ENCODE measurements around the gene ZFPL1.
"Not testable (repeated sequence)": the region's sequence is repeated elsewhere in the genome, so short reads cannot be mapped to it uniquely, and the experiment has no call there.

ZFPL1 gene

DNA sequence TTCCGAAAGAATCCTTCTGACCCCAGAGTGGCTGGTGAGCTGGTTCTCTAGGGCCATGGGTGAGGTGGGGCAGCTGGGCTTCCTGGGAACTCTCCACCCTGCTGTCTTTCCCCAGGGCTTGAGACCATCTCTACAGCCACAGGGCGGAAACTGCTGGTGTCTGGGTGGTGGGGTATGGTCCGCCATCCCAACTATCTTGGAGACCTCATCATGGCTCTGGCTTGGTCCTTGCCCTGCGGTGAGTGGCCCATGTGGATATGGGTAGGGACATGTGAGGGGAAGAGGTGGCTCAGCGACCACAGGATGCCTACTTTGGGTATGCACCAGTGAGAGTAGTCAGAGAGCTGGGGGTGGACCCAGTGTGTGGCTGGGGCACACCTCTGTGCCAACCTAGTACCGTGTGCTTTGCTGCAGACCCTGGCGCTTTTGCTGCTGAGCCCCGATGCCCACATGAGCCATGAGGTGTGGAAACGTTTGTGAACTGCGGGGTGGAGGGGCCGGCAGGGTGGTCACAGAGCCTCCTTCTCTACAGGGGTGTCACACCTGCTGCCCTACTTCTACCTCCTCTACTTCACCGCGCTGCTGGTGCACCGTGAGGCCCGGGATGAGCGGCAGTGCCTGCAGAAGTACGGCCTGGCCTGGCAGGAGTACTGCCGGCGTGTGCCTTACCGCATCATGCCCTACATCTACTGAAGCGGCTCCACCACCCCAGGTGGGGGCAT is 31.5 kb downstream of the ZFPL1 start:
- no peak for DNase-seq

DNA sequence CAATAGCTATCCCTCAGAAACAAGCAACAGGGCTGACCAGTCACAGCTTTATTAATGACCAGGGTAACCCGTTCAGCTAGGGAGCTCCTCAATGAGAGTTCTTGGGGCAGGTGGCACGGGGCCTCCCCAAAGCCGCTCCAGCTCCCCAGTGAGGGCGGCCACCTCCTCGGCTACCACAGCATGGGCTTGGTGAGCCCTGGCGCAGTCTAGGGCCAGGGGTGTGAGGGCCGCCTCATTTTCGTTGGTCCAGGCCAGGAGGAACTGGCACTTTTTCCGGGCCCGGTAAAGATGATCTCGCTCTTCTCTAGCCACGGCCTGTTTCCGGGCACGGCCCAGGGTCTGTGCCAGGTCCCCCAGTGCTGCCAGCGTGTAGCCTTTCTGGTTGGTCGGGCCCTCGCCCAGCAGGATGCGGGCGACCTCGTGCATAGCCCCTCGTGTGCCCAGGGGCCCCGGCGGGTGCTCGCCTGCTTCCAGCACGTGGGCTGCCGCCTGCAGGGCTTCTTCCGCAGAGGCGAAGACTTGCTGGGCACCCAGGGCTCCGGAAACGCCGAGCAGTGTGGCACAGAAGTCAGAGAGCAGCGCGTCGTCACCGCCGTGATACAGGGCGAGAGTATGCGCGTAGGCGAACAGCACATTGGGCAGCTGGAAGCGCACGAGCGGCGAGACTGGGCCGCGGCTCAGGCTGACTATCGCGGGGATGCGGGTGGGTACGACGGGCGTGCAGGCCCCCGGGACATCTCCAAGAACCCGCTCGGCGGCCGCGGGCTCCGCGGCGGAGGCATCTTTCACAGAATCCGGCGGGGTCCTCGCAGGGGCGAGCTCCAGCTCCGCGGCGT is 32.6 kb downstream of the ZFPL1 start:
- DNase-seq: peak; percentile 9

DNA sequence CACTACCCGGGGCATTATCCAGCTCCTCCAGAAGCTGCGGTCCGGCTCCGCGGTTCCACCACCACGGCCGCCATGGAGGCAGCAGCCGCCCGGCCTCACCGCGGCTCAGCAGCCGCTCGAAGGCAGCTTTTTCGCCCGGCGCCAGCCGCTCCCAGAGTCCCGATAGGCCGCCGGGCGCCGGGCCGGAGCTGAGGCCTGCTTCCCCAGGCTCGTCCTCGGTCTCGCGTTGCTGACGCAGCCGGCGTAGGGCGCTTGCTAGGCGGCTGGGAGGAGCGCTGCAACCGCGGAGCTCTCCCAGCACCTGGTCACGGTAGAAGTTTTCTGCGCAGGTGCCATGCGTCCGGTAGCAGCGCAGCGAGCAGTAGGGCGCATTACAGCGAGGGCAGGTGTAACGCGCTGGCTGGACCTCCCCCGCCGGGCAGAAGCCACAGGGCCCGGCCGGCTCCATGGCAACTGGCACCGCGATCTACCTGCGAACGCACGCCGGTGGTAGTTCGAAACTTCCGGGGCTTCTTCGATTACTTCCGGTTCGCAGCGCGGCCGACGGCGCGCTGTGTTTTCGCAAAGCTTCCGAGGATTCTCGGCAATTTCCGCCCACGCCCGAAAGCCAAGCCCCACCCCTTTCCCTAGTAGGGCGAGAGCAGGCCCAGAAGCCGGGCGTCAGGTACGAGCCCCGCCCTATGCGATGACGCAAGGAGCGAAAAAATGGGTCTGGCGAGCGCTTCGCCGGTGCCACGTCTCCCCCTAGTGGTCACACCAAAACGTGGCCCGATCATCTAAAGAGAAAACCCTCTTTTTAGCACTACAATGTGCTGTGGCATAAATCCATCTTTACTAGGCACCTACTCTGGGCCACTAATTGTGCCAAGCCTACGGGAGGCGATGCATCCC is 33.4 kb downstream of the ZFPL1 start, which contains the start of gene ZNHIT2:
Gene ZNHIT2, minus strand, starts transcription at position 496 of the 891 bp plus-strand sequence. Its CDS starts 48 bp downstream, at position 448.
- DNase-seq: peak; percentile 99

- DNase-seq: no peak
Measured at GRCh38 chr11:65118097-65118837, 34.2 kb downstream of the ZFPL1 start.

DNA sequence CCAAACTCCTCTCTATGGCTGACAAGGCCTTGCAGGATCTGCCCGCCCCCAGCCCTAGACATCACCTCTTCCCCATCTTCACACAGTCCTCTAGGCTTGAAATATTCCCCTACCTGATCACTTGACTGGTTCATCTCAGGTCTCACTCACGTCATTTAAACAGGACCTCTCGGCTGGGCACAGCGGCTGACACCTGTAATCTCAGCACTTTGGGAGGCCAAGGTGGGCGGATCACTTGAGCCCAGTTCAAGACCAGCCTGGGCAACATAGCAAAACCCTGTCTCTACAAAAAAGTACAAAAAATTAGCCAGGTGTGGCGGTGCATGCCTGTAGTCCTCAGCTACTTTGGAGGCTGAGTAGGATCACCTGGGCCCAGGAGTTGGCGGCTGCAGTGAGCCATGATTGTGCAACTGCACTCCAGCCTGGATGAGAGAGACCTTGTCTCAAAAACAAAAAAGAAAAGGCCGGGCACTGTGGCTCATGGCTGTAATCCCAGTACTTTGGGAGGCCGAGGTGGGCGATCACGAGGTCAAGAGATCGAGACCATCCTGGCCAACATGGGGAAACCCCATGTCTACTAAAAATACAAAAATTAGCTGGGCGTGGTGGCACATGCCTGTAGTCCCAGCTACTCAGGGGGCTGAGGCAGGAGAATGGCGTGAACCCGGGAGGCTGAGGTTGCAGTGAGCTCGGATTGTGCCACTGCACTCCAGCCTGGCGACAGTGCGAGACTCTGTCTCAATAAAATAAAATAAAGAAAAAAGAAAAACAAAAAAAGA is 35.1 kb downstream of the ZFPL1 start:
- not testable (repeated sequence) for DNase-seq

- no peak for DNase-seq
Measured at GRCh38 chr11:65119670-65119995, 35.6 kb downstream of the ZFPL1 start.

DNA sequence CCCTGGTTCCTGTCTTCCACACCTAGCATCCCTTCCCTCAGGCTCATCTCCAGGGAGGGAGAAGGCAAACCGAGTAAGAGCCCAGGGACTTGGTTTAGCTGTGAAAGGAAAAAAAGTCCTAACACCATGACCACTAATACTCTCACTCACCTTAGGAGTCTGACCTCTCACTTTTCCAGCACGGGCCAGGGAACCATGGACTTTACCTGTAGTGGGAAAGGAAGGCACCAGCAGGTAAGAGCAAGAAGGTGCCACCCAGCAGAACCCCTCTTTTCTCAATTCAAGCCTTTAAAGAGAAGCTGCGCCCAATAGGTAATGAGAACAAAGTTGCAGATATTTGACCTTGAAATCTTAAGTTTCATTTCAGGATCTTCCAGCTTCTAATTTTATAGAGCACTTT is 36.8 kb downstream of the ZFPL1 start:
- DNase-seq: no peak

DNA sequence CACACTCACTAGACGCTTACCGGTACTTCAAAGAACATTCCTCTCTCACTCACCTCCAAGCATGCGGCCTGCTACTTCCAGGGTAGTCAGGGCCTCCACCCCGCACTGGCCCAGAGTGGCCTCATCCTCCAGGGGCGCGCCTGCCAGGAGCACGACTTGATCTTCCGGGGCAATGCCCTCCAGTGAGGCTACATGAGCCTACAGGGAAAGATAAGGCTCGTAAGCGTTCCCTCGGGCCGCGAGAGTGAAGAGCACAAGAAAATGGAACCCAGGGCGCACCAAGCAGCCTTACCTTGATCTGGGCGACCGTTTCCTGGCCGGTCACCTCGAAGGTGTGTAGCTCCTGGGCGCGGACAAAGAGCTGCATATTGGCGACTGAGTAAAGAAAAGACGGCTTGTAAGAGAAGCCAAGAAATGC is 37.4 kb downstream of the ZFPL1 start:
- DNase-seq: no peak

DNA sequence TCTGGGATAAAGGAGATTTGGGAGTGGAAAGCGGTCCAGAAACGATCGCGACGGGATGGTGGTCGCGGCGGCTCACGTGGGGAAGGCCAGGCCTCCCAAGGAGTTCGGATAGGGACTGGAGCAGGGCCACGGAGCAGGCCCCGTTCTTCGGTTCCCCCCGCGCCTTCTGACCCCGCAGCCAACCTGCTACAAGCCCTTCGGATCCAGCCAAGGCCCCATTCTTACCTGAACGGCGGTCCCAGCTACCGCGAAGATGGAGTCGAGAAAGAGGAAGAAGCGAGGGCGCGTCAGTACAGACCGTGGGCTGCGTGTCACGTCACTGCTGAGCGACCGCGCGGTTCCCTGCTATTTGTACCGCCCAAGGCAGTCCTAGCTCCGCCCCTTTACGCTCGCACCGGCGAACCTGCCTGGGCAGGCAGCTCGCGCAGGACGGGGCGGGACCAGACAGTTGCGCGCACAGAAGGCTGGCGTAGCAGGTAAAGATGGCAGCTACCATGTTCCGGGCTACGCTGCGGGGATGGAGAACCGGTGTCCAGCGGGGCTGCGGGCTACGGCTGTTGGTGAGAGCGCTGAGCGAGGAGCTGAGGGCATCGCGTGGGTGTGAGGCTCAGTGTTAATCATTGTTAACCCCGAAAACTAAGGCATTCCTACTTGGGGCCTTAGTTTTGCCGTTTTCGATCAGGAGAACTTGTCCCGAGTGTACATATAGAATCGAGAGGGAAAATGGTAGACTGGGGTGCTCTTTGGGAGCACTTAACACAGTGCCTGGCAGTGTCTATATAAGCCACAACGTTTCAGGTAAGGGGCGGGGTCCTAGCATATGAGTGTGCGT is 38.1 kb downstream of the ZFPL1 start, which contains the start of the genes FAU and MRPL49:
Gene FAU, minus strand, starts transcription at position 270 of the 832 bp plus-strand sequence. CDS start 321 bp downstream, outside the sequence.
Gene MRPL49, plus strand, starts transcription at position 457 of the 832 bp plus-strand sequence. Its CDS starts 26 bp downstream, at position 483.
- peak; percentile 98 for DNase-seq

DNA sequence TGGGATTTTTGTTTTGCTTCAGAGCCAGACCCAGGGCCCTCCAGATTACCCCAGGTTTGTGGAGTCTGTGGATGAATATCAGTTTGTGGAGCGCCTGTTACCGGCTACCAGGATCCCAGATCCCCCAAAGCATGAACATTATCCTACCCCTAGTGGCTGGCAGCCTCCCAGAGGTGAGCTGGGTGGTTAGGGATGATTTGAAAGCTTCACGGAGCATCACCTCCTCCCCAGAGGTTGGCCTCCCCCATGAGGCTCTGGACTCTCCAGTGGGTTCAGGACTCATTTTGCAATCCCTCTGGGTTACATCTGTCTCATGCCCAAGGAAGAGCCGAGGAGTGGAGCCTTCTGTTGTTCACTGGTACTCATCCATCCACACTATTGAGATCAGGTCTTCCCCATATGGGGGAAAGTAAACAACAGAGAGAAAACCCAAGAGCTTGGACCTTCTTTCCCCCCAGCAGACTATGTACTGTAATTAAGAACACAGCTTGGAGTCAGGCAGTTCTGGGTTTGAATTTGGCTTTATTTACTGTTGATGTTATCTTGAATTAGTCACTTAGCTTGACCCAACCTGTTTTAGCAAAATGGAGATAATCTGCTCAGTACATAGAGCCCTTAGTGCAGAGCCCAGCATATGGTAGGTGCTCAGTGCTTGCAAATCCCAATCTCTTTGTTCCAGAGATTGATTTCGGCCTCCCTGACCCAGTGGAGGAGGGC is 40.6 kb downstream of the ZFPL1 start:
- DNase-seq: no peak

- no peak for DNase-seq
Measured at GRCh38 chr11:65125197-65126056, 41.4 kb downstream of the ZFPL1 start.

DNA sequence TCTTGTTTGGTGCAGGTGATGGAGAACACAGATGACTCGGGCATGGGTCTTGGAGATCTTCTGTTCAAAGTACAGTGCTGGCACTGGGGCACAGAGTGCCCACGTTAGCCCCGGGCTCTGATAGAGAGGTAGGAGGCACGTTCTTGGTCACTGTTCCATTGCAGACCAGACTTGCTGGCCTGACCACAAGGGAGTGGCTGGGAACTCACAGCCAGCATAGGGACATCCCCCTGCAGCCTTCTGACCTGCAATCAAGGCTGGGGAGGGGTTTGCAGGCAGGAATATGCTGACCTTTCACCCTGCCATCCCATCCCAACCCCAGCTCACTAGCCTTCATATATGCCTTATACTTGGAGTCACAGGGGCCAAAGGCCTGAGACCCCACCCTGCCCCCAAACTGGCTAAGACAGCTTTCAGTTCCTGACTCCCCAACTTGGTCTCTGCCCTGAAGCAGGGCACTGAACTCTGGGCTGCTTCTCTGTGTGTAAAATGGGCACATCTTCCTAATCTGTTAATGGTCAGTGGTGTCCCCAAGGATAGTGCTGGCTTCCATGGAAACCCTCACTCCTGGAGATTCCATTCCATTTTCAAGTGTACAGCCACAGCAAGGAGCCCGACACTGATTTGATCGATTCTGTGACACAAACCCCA is 42.7 kb downstream of the ZFPL1 start:
- DNase-seq: no peak

DNA sequence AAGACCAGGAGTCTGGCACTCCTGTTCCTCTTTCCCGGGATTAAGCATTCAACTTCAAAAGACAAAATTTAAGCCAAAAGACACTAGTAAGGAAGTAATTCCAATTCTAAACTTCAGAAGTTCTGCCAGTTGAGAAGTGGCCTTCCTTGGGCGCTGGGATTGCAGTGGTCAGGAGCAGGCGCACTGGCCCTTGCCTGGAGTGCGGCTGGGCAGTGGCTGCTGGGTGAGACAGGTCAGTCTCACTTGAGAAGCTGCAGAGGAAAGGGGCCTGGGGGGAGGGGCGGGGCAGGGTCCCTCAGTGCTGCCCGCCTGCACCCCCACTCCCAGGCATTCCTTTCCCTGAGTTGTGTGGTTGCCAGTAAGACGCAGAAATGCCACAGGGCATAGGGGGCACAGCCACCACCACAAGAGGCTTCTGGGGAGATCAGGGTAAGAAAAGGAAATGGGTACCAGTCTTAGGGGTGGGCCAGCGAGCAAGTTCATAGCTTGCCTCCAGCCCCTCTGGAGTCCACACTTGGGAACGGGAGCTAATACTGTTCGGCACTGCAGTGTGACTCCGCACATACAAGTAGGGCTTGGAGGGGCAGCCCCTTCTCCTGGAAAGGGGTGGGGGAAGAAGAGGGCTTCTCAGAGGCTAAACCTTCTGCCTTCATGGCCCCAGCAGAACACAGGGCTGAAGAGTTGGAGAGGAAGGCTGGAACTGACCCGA is 43.6 kb downstream of the ZFPL1 start:
- no peak for DNase-seq

- no peak for DNase-seq
Measured at GRCh38 chr11:65128182-65129145, 44.4 kb downstream of the ZFPL1 start.

DNA sequence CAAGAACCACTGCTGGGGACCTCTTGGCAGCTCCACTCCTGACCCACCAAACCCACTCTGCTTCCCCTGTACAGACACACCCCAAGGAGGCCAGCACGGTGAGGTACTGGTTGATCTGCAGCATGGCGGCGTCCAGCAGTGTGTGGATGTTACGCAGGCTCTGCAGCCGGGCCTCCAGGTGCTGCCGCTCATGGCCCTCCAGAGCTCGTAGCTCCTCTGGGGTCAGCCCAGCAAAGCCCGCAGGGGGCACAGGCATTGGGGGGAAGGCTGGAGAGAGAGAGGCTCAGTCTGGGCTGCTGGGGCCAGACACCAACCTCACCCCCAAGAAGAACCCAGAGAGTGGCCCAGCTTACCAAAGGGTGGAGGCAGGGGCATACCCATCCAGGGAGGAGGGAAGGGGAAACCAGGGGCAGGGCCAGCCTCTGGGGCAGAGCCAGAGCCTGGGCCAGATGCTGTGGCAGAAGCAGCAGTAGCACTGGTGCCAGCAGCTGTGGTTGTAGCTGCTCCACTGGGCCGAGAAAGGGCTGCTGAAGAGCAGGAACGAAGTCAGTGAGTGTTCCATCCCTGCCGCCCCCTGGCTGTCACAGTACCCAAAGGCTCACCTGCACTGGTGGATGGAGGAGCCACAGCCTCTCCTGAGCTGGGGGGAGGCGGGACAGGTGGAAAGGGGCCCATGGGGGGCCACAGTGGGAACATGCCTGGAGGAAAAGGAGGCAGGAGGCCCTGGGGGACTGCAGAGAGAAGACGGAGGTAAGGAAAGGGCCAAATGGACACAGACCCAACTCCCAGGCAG is 45.8 kb downstream of the ZFPL1 start:
- no peak for DNase-seq
